Activated naive CD8-positive, alpha-beta T cell treated with anti-CD3 and anti-CD28 coated beads for 36 hours (primary cell): Measurements from ENCODE around the gene TNPO1. TPM values are rescaled to one million over a fixed set of nuclear protein-coding genes. Genes with fewer than 3 reads are reported as not detected.
A peak's percentile ranks its signal among the peaks of the same experiment; 100 is the strongest.

Source experiments
- DNase-seq: peaks from one replicate; pipeline ENCODE4 v3.0.0; 2021
- H3K27ac Mint-ChIP-seq: one replicate; pipeline ENCODE4 v1.8.0; 2022; ENCODE audit warnings: mild to moderate bottlenecking, moderate library complexity, mixed read lengths
- H3K27me3 Mint-ChIP-seq: one replicate; pipeline ENCODE4 v1.8.0; 2022; ENCODE audit warnings: mild to moderate bottlenecking, mixed read lengths
- H3K36me3 Mint-ChIP-seq: one replicate; pipeline ENCODE4 v1.8.0; 2021; ENCODE audit warnings: mild to moderate bottlenecking, mixed read lengths
- H3K4me1 Mint-ChIP-seq: one replicate; pipeline ENCODE4 v1.8.0; 2021; ENCODE audit warnings: mixed read lengths
- H3K4me3 Mint-ChIP-seq: one replicate; pipeline ENCODE4 v1.8.0; 2022; ENCODE audit warnings: mild to moderate bottlenecking, moderate library complexity, mixed read lengths
- H3K9me3 Mint-ChIP-seq: one replicate; pipeline ENCODE4 v1.8.0; 2022; ENCODE audit warnings: mixed read lengths
- total RNA-seq, 2 experiments: library from RNA; stranded (reverse); gene quantifications; one replicate each; pipeline ENCODE4 v1.2.3, GENCODE V29; 2021

The TNPO1 gene
- total RNA-seq, 2 experiments from 2014 or later: 120 to 131 TPM

- peaks cover 50% of the 10 kb centered on the region for H3K36me3 Mint-ChIP-seq
- DNase-seq: no peak
- H3K4me3 Mint-ChIP-seq: no peak overlapping the region
- H3K27me3 Mint-ChIP-seq: no peaks in the 10 kb centered on the region
- no peaks in the 10 kb centered on the region for H3K9me3 Mint-ChIP-seq
- peaks cover 53% of the 10 kb centered on the region for H3K4me1 Mint-ChIP-seq
- no peak overlapping the region for H3K27ac Mint-ChIP-seq
Measured at GRCh38 chr5:72855821-72856220, 39.4 kb downstream of the TNPO1 start.

- Mint-ChIP-seq H3K4me1 (peaks cover 39% of the 10 kb centered on the region), H3K9me3 (no peaks in the 10 kb centered on the region), H3K36me3 (peaks cover 47% of the 10 kb centered on the region), H3K27me3 (no peaks in the 10 kb centered on the region), H3K4me3 (no peak overlapping the region), H3K27ac (no peak overlapping the region)
- DNase-seq: no peak
Measured at GRCh38 chr5:72857396-72857795, 40.9 kb downstream of the TNPO1 start.

GRCh38 chr5:72859127-72859526 lies 42.7 kb downstream of the TNPO1 start:
- no peaks in the 10 kb centered on the region for H3K9me3 Mint-ChIP-seq
- DNase-seq: no peak
- H3K4me1 Mint-ChIP-seq: peaks cover 26% of the 10 kb centered on the region
- H3K27me3 Mint-ChIP-seq: no peaks in the 10 kb centered on the region
- H3K27ac Mint-ChIP-seq: no peak overlapping the region
- H3K36me3 Mint-ChIP-seq: peaks cover 40% of the 10 kb centered on the region
- no peak overlapping the region for H3K4me3 Mint-ChIP-seq

- no peak overlapping the region for H3K27ac Mint-ChIP-seq
- no peaks in the 10 kb centered on the region for H3K27me3 Mint-ChIP-seq
- no peak for DNase-seq
- H3K9me3 Mint-ChIP-seq: no peaks in the 10 kb centered on the region
- no peak overlapping the region for H3K4me3 Mint-ChIP-seq
- H3K4me1 Mint-ChIP-seq: peaks cover 24% of the 10 kb centered on the region
- peaks cover 40% of the 10 kb centered on the region for H3K36me3 Mint-ChIP-seq
Measured at GRCh38 chr5:72860499-72860898, 44.0 kb downstream of the TNPO1 start.

GRCh38 chr5:72871366-72872024 lies 55.0 kb downstream of the TNPO1 start:
- DNase-seq: no peak
- Mint-ChIP-seq H3K4me3 (no peak overlapping the region), H3K9me3 (no peaks in the 10 kb centered on the region), H3K36me3 (peaks cover 40% of the 10 kb centered on the region), H3K27me3 (no peaks in the 10 kb centered on the region), H3K4me1 (peaks cover 9% of the 10 kb centered on the region), H3K27ac (peak overlapping the region; percentile 58)

GRCh38 chr5:72878854-72879253 lies 62.4 kb downstream of the TNPO1 start:
- no peak overlapping the region for H3K4me3 Mint-ChIP-seq
- no peaks in the 10 kb centered on the region for H3K9me3 Mint-ChIP-seq
- DNase-seq: no peak
- H3K27ac Mint-ChIP-seq: no peak overlapping the region
- H3K4me1 Mint-ChIP-seq: peaks cover 3% of the 10 kb centered on the region
- H3K36me3 Mint-ChIP-seq: peaks cover 37% of the 10 kb centered on the region
- no peaks in the 10 kb centered on the region for H3K27me3 Mint-ChIP-seq

DNA sequence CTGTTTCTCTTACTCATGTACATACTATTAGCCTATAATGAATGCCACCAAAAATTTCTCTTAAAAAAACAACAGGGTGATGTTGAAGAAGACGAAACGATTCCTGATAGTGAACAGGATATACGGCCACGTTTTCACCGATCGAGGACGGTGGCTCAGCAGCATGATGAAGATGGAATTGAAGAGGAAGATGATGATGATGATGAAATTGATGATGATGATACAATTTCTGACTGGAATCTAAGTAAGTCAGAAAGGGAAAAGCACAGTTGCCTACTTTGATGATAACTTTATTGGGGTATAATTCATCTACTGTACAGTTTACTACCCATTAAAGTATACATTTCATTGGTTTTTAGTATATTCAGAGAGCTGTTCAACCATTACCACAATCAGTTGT lies 66.5 kb downstream of the TNPO1 start:
- Mint-ChIP-seq H3K4me3 (no peak overlapping the region), H3K9me3 (no peaks in the 10 kb centered on the region), H3K36me3 (peaks cover 30% of the 10 kb centered on the region)

GRCh38 chr5:72883850-72884249 lies 67.4 kb downstream of the TNPO1 start:
- no peaks in the 10 kb centered on the region for H3K27me3 Mint-ChIP-seq
- no peak overlapping the region for H3K4me3 Mint-ChIP-seq
- H3K9me3 Mint-ChIP-seq: no peaks in the 10 kb centered on the region
- H3K36me3 Mint-ChIP-seq: peaks cover 37% of the 10 kb centered on the region
- H3K4me1 Mint-ChIP-seq: peaks cover 7% of the 10 kb centered on the region
- no peak for DNase-seq
- H3K27ac Mint-ChIP-seq: no peak overlapping the region

More for the DNA sequence above, 66.5 kb downstream of the TNPO1 start:
- Mint-ChIP-seq H3K27me3 (no peaks in the 10 kb centered on the region), H3K27ac (no peak overlapping the region), H3K4me1 (peaks cover 3% of the 10 kb centered on the region)
- no peak for DNase-seq

GRCh38 chr5:72884892-72885291 lies 68.4 kb downstream of the TNPO1 start:
- H3K27ac Mint-ChIP-seq: no peak overlapping the region

GRCh38 chr5:72885824-72886223 lies 69.4 kb downstream of the TNPO1 start:
- peaks cover 7% of the 10 kb centered on the region for H3K4me1 Mint-ChIP-seq
- no peak overlapping the region for H3K4me3 Mint-ChIP-seq
- H3K36me3 Mint-ChIP-seq: peaks cover 40% of the 10 kb centered on the region

More at GRCh38 chr5:72884892-72885291, 68.4 kb downstream of the TNPO1 start:
- no peaks in the 10 kb centered on the region for H3K27me3 Mint-ChIP-seq
- no peak for DNase-seq
- no peak overlapping the region for H3K4me3 Mint-ChIP-seq
- H3K4me1 Mint-ChIP-seq: peaks cover 7% of the 10 kb centered on the region
- H3K36me3 Mint-ChIP-seq: peaks cover 42% of the 10 kb centered on the region
- H3K9me3 Mint-ChIP-seq: no peaks in the 10 kb centered on the region

GRCh38 chr5:72888595-72888994 lies 72.1 kb downstream of the TNPO1 start:
- Mint-ChIP-seq H3K4me1 (peaks cover 4% of the 10 kb centered on the region), H3K27ac (no peak overlapping the region), H3K27me3 (no peaks in the 10 kb centered on the region), H3K36me3 (peaks cover 36% of the 10 kb centered on the region), H3K9me3 (no peaks in the 10 kb centered on the region), H3K4me3 (no peak overlapping the region)
- no peak for DNase-seq

More at GRCh38 chr5:72885824-72886223, 69.4 kb downstream of the TNPO1 start:
- H3K27ac Mint-ChIP-seq: no peak overlapping the region
- no peaks in the 10 kb centered on the region for H3K9me3 Mint-ChIP-seq
- DNase-seq: no peak
- no peaks in the 10 kb centered on the region for H3K27me3 Mint-ChIP-seq

- H3K27ac Mint-ChIP-seq: no peak overlapping the region
- no peak overlapping the region for H3K4me3 Mint-ChIP-seq
- no peak for DNase-seq
- peaks cover 34% of the 10 kb centered on the region for H3K36me3 Mint-ChIP-seq
- no peaks in the 10 kb centered on the region for H3K27me3 Mint-ChIP-seq
- peaks cover 4% of the 10 kb centered on the region for H3K4me1 Mint-ChIP-seq
- no peaks in the 10 kb centered on the region for H3K9me3 Mint-ChIP-seq
Measured at GRCh38 chr5:72889324-72889723, 72.9 kb downstream of the TNPO1 start.

GRCh38 chr5:72892846-72893245 lies 76.4 kb downstream of the TNPO1 start:
- no peaks in the 10 kb centered on the region for H3K9me3 Mint-ChIP-seq
- peaks cover 33% of the 10 kb centered on the region for H3K36me3 Mint-ChIP-seq
- no peak for DNase-seq
- H3K27ac Mint-ChIP-seq: no peak overlapping the region
- no peaks in the 10 kb centered on the region for H3K27me3 Mint-ChIP-seq
- H3K4me3 Mint-ChIP-seq: no peak overlapping the region
- peaks cover 13% of the 10 kb centered on the region for H3K4me1 Mint-ChIP-seq

- peak overlapping the region; percentile 75 for H3K27ac Mint-ChIP-seq
- H3K36me3 Mint-ChIP-seq: peaks cover 27% of the 10 kb centered on the region
- no peaks in the 10 kb centered on the region for H3K9me3 Mint-ChIP-seq
- peaks cover 9% of the 10 kb centered on the region for H3K4me1 Mint-ChIP-seq
- no peak overlapping the region for H3K4me3 Mint-ChIP-seq
- DNase-seq: no peak
- H3K27me3 Mint-ChIP-seq: no peaks in the 10 kb centered on the region
Measured at GRCh38 chr5:72895758-72896157, 79.3 kb downstream of the TNPO1 start.

GRCh38 chr5:72906806-72907205 lies 90.3 kb downstream of the TNPO1 start:
- Mint-ChIP-seq H3K27ac (no peak overlapping the region), H3K27me3 (no peaks in the 10 kb centered on the region), H3K9me3 (no peaks in the 10 kb centered on the region), H3K36me3 (peaks cover 38% of the 10 kb centered on the region), H3K4me1 (no peaks in the 10 kb centered on the region), H3K4me3 (no peak overlapping the region)
- DNase-seq: no peak

DNA sequence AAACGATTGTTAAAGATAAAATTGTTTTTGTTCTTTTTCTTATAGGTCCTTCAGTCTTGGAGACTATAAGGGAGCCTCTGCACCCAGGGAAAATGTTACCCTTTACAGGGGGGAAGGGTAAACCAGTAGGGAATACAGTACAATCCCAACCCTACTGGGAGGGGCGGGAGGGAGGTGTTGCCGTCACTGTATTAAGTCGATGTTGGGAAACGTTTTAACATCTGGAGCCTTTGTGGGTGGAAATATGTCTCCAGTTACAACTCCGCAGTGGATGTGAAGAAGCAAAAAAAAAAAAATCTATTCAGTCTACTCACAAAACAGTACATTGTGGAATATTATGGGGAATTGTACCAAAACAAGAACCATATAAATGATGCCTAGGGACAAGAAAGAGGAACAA lies 92.2 kb downstream of the TNPO1 start:
- H3K9me3 Mint-ChIP-seq: no peaks in the 10 kb centered on the region
- H3K27ac Mint-ChIP-seq: no peak overlapping the region
- no peak overlapping the region for H3K4me3 Mint-ChIP-seq
- DNase-seq: no peak
- peaks cover 31% of the 10 kb centered on the region for H3K36me3 Mint-ChIP-seq
- H3K4me1 Mint-ChIP-seq: no peaks in the 10 kb centered on the region
- no peaks in the 10 kb centered on the region for H3K27me3 Mint-ChIP-seq
